Measurements from ENCODE around the gene WDCP.
A peak's percentile ranks its signal among the peaks of the same experiment; 100 is the strongest.
"Not testable (repeated sequence)": the region's sequence is repeated elsewhere in the genome, so short reads cannot be mapped to it uniquely, and the experiment has no call there.

The WDCP gene

DNA sequence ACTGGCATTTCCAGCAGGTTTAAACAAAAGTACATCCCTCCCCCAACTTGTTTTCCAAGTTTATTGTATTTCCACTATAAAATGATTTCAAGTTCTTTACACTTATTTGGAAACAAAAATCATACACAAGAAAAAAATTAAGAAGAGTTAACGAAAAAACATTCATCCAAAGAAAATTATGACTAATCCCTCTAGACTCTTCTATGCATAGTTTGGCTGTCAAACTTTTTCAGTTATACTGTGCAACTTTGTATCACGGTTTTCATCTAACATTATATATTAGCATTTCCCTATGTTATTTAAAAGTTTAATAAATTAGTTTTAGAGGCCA lies 627 bp downstream of the WDCP start:
- Mint-ChIP-seq H3K27ac (no peak overlapping the region), H3K9me3 (no peaks in the 10 kb centered on the region), H3K36me3 (peaks cover 4% of the 10 kb centered on the region), H3K27me3 (peaks cover 5% of the 10 kb centered on the region), H3K4me3 (peak overlapping the region; percentile 96), H3K4me1 (peaks cover 35% of the 10 kb centered on the region)

DNA sequence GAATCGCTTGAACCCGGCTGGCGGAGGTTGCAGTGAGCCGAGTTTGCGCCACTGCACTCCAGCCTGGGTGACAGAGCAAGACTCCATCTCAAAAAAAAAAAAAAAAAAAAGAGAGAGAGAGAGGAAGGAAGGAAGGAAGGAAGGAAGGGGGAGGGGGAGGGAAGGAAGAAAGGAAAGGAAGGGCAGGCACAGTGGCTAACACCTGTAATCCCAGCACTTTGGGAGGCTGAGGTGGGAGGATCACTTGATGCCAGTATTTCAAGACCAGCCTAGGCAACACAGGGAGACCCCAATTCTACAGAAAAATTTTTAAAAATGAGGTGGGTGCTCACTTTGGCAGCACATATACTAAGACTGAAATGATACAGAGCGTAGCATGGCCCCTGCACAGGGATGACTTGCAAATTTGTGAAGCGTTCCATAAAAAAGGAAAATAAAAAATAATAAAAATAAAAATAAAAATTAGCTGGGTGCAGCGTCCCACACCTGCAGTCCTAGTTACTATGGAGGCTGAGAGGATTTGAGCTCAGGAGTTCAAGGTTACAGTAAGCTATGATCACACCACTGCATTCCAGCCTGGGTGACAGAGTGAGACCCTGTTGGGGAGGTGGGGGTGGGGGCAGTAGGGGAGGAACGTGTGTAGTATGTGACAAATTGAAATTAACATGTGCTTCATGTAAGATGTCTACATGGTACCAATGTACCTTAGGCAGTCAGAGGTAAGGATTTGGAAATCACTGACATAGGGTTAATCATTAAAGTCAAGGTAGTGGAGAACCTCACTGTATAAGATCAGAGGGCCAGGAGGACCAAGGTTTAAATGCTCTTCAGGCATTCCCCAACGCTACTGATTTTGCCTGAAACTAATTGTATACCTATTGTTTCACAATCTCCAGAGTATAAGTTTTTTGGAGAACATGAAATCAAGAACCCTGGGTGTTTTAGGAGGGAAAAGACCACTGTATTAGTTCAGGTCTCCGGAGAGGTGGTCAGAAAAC lies 1.4 kb downstream of the WDCP start:
- Mint-ChIP-seq H3K4me3 (peak overlapping the region; percentile 96), H3K36me3 (peaks cover 4% of the 10 kb centered on the region), H3K27me3 (peaks cover 5% of the 10 kb centered on the region), H3K4me1 (peaks cover 35% of the 10 kb centered on the region), H3K27ac (no peak overlapping the region), H3K9me3 (no peaks in the 10 kb centered on the region)

DNA sequence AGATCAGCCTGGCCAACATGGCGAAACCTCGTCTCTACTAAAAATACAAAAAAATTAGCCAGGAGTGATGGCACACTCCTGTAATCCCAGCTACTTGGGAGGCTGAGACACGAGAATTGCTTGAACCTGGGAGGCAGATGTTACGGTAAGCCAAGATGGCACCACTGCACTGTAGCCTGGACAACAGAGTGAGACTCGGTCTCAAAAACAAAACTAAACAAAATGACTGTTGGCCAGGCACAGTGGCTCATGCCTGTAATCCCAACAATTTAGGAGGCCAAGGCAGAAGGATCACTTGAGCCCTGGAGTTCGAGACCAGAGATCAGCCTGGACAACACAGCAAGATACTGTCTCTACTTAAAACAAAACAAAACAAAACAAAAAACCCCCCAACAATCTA lies 4.1 kb downstream of the WDCP start:
- peaks cover 35% of the 10 kb centered on the region for H3K4me1 Mint-ChIP-seq
- H3K9me3 Mint-ChIP-seq, H3K27me3 Mint-ChIP-seq, H3K27ac Mint-ChIP-seq, H3K4me3 Mint-ChIP-seq: not testable (repeated sequence)
- peaks cover 11% of the 10 kb centered on the region for H3K36me3 Mint-ChIP-seq

DNA sequence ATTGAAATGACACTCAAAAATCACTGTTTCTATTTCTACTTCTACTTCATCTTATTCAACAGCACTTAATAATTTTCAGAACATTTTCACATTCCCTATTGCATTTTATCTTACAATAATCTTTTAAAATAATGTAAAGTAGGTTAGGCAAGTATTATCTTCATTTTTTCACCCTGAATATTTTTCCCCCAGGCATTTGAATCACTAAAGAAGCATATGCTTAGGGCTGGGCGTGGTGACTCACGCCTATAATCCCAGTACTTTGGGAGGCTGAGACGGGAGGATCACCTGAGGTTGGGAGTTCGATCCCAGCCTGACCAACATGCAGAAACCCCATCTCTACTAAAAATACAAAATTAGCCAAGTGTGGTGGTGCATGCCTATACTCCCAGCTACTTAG lies 6.7 kb downstream of the WDCP start:
- Mint-ChIP-seq H3K4me3 (no peak overlapping the region), H3K36me3 (peaks cover 13% of the 10 kb centered on the region), H3K4me1 (peaks cover 27% of the 10 kb centered on the region), H3K9me3 (no peaks in the 10 kb centered on the region), H3K27me3 (no peaks in the 10 kb centered on the region), H3K27ac (no peak overlapping the region)

DNA sequence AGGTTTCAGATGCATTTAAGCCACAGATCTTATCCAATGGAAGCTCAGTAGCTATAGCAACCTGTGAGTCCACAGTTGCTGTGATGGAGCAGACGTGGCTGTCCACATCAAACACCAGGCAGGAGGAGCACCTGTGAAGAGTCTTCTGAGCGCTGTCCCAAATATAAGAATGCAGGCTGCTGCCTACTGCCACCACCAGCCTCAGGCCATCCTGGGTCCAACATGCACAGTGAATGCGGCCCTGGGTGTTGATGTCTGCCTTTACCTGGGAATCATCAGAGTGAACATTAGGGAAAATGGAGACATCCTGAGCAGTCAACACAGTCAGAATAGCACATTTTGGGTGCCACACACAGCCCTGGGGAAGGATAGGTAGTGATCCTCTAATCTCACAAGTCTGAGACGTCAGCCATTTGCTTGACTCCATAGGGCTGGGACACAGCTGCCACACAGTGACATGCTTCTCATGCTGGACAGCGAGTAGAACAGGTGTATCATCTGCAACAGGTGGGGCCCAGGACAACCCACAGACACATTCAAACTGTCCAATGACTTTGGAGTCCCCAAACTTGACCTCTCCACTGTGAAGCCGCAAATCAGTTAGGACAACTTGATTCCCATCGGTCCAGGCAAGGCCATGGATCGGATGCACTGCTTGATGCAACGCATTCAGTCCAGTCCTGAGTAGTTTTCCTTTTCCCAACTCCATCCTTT lies 8.2 kb downstream of the WDCP start:
- peaks cover 23% of the 10 kb centered on the region for H3K4me1 Mint-ChIP-seq
- peaks cover 14% of the 10 kb centered on the region for H3K36me3 Mint-ChIP-seq
- no peaks in the 10 kb centered on the region for H3K27me3 Mint-ChIP-seq
- no peak overlapping the region for H3K27ac Mint-ChIP-seq
- no peaks in the 10 kb centered on the region for H3K9me3 Mint-ChIP-seq
- no peak overlapping the region for H3K4me3 Mint-ChIP-seq

DNA sequence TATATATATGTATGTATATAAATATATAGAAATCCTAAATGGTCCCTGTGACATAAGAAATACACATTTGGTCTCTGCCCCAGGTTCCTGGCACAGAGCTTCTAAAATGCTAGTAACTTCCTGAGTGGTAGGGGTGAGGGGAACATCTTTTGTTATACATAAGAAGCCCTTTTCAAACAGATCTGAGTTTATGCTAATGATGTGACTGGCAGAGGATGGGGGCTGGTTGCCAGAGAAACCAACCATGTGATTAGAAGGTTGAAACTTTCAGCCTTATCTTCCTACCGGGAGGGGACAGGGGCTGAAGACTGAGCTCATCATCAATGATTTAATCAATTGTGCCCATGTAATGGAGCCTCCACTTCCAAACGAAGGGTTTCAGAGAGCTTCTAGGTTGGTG lies 21.0 kb downstream of the WDCP start:
- Mint-ChIP-seq H3K27me3 (no peaks in the 10 kb centered on the region), H3K4me3 (no peak overlapping the region), H3K4me1 (no peaks in the 10 kb centered on the region), H3K36me3 (peaks cover 25% of the 10 kb centered on the region), H3K9me3 (no peaks in the 10 kb centered on the region), H3K27ac (no peak overlapping the region)

DNA sequence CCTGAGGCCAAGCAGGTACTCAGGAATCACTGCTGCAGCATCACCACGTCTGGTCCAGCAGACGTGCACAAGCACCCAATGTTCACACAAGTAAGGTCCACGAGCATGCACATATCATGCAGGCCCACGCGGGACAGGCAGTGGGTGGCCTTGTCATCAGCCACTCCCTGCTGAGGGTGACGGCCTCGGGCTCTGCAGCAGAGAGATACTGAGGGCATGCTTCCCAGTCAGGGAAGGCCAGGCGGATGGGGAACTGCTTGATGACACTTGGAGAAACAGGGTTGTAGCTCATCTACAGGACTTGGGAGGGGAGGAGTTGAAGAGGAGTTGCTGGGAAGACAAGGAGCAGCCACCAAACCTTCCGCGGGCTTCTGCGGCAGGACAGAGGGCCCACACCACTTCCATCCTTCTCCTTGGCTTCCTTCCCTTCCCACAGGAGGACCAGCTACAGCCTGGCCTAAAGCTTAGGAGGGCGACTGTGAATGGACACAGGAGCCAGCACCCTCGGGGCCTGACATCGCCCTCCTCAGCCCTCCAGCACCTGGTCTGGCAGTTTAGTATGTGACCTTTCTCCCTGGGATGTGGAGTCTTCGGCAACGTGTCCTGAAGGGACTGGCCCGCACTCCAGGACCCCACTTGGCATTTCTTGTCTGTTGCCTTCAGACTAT lies 22.1 kb downstream of the WDCP start:
- Mint-ChIP-seq H3K4me1 (no peaks in the 10 kb centered on the region), H3K4me3 (no peak overlapping the region), H3K27ac (no peak overlapping the region), H3K36me3 (peaks cover 21% of the 10 kb centered on the region), H3K9me3 (no peaks in the 10 kb centered on the region), H3K27me3 (no peaks in the 10 kb centered on the region)

DNA sequence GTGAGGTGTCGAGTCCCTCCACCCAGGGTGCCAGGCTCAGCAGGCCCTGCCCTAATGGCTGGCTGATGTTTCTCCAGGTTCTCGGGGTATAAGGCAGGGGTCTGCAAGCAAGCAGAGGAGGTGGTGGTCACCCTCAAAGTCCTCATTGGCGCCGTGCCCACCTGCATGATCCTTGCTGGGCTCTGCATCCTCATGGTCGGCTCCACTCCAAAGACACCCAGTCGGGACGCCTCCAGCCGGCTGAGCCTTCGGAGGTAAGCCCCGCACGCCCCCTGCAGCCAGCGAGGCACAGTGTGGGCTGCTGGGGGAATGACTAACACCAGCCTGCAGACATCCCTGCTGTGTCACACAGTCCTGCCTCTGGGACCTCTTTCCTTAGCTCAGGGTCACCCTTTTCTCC lies 23.2 kb downstream of the WDCP start:
- Mint-ChIP-seq H3K36me3 (peaks cover 15% of the 10 kb centered on the region), H3K27ac (no peak overlapping the region), H3K27me3 (no peaks in the 10 kb centered on the region), H3K4me1 (no peaks in the 10 kb centered on the region), H3K4me3 (no peak overlapping the region), H3K9me3 (no peaks in the 10 kb centered on the region)

DNA sequence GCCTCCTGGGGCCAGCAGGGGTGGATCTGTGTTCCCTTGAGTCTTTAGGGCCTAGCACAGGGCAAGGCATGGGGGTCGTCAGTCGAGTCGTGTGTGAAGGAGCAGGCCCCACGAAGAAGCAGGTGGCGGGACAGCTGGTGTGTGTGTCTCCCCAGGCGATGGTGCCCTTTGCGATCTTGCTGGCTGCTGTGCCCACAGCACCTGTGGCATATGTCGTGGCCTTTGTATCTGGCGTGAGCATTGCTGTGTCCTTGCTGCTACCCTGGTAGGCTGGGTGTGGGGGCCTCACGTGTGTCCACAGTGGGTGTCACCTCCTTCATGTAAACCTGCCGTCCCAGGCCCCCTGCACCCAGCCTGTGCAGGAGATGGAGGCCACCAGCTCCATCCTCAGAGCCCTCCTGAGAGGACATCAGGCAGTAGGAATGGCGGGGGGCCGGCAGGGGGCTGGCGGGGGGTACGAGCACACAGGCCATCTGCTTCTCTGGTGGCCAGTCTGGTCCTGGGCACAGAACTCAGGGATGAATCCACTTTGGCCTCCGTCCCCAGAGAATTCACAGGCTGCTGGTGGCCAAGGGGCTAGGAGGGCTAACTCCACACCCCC lies 24.1 kb downstream of the WDCP start:
- Mint-ChIP-seq H3K4me3 (no peak overlapping the region), H3K27ac (no peak overlapping the region), H3K4me1 (no peaks in the 10 kb centered on the region), H3K27me3 (no peaks in the 10 kb centered on the region), H3K36me3 (peaks cover 10% of the 10 kb centered on the region), H3K9me3 (no peaks in the 10 kb centered on the region)

DNA sequence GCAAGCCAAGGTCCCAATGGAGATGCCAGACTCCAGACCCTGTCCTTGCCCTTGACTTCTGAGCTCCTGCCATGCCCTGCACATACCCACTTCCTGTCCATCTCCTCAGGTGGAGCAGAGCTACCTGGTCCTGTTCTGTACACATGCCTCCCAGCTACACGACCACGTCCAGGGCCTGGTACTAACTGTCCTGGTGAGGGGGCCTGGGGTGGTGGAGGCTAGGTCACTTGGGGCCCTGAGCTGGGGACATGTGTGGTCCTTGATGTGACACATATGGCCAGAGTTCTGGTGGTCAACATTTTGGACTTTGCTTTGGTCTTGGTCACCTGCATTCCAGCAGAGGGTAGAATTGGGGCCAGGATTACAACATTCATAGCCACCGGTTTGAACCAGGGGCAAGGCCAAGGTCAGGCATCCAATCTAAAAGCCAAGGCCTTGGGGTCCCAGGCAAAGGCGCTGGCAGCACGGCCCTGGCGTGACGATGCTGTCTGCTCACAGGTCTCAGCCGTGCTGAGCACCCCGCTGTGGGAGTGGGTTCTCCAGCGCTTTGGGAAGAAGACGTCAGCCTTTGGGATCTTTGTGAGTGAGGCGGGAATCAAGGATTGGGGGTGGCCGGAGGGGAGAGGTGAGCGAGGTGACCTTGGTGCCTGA lies 24.7 kb downstream of the WDCP start:
- no peak overlapping the region for H3K4me3 Mint-ChIP-seq
- H3K36me3 Mint-ChIP-seq, result peaks cover 10% of the 10 kb centered on the region
- no peaks in the 10 kb centered on the region for H3K4me1 Mint-ChIP-seq
- no peaks in the 10 kb centered on the region for H3K9me3 Mint-ChIP-seq
- H3K27me3 Mint-ChIP-seq, result no peaks in the 10 kb centered on the region
- peak overlapping the region; percentile 43 for H3K27ac Mint-ChIP-seq

DNA sequence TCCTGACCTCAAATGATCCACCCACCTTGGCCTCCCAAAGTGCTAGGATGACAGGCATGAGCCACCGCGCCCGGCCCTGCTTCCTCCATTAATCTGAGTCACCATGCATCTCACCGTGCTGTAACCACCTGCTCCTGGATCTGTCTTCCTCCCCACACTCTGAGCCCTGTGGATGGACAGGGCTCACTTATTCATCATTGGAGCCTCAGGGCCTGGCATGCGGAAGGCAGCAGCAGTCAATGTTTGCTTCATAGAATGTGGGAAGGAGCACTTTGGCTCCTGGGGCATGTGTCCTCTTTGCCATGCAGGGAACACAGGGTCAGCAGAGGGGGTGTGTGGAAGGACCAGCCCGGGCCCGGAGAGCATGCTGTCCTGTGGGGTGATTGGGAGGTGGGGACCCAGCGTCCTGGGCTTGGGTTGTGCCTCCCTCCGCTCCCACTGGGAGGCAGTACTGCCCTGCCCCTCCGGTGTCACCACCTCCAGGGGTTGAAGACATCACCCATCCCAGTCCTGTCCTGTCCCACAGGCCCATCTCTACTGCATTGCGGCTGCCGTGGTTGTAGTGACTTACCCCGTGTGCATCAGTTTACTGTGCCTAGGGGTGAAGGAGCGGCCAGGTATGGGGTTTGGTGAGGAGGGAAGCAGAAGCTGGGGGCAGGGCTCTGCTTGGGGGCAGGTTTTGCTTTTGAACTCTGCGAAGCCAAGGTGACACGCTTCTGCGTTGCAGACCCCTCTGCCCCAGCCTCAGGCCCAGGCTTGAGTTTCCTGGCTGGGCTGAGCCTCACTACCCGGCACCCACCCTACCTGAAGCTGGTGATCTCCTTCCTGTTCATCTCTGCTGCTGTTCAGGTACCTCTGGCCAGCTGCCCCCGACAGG lies 25.8 kb downstream of the WDCP start:
- Mint-ChIP-seq H3K4me1 (no peaks in the 10 kb centered on the region), H3K9me3 (no peaks in the 10 kb centered on the region), H3K27ac (no peak overlapping the region), H3K4me3 (no peak overlapping the region), H3K27me3 (no peaks in the 10 kb centered on the region), H3K36me3 (peaks cover 9% of the 10 kb centered on the region)

DNA sequence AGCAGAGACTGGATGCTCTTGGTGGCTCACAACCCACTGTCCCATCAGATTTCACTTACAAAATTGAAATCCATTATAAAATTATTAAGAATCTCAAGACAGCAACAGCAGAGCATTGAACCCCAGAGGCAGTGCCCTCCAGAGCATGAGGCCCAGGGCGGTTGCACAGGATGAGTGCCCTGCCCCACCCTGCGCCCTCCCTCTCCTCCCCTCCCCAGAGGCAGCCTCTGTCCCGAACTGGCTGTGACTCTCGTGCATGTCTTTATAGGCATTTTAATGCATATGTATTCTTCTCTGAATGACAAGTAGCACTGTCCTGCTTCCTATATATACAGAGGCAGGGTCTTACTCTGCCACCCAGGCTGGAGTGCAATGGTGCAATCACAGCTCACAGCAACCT lies 26.9 kb downstream of the WDCP start:
- Mint-ChIP-seq H3K27me3 (no peaks in the 10 kb centered on the region), H3K4me1 (no peaks in the 10 kb centered on the region), H3K4me3 (no peak overlapping the region), H3K36me3 (peaks cover 9% of the 10 kb centered on the region), H3K27ac (no peak overlapping the region), H3K9me3 (no peaks in the 10 kb centered on the region)

DNA sequence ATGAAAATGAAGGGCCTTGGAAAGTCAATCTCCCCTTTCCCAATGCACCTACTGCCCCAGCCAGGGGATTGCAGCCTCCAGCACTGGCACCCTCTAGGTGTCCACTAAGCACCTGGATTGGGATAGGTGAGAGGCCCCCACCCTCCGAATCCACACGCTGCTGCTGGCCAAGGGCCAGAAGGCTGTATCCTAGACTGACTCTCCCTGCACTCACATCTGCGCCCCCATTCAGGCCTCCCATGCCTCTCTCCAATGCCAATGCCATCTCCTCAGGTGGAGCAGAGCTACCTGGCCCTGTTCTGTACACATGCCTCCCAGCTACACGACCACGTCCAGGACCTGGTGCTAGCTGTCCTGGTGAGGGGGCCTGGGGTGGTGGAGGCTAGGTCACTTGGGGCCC lies 27.5 kb downstream of the WDCP start:
- H3K27ac Mint-ChIP-seq, result no peak overlapping the region
- H3K4me3 Mint-ChIP-seq, result no peak overlapping the region
- no peaks in the 10 kb centered on the region for H3K27me3 Mint-ChIP-seq
- H3K4me1 Mint-ChIP-seq, result no peaks in the 10 kb centered on the region
- H3K9me3 Mint-ChIP-seq, result no peaks in the 10 kb centered on the region
- peaks cover 8% of the 10 kb centered on the region for H3K36me3 Mint-ChIP-seq

DNA sequence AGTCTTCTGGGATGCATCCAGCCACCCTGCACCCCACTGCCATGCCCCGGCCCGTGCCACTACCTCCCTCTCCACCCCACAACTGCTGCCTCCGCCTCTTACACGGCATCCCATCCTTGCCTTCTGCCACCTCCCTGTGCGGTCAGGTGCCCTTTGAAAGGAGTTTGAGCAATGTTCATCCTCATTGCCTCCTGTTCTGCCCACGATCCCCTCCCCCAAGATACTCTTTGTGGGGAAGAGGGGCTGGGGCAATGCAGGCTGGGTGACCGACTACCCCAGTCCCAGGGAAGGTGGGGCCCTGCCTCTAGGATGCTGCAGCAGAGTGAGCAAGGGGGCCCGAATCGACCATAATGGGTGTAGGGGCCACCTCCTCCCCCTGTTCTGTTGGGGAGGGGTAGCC lies 28.9 kb downstream of the WDCP start:
- no peak overlapping the region for H3K4me3 Mint-ChIP-seq
- H3K27me3 Mint-ChIP-seq, result peaks cover 5% of the 10 kb centered on the region
- no peaks in the 10 kb centered on the region for H3K4me1 Mint-ChIP-seq
- H3K27ac Mint-ChIP-seq, result no peak overlapping the region
- H3K36me3 Mint-ChIP-seq, result peaks cover 3% of the 10 kb centered on the region
- H3K9me3 Mint-ChIP-seq, result no peaks in the 10 kb centered on the region

Data from activated naive CD4-positive, alpha-beta T cell treated with anti-CD3 and anti-CD28 coated beads, Interleukin-2, amount 50 U/mL, for 24 hours (primary cell).